ENCODE results near the gene NUMA1. TPM values are rescaled to one million over a fixed set of nuclear protein-coding genes. Genes with fewer than 3 reads are reported as not detected.

NUMA1 gene
- total and polyA plus RNA-seq, 2 of the 13 experiments (the other 11 are each of a cell fraction or from before 2014, with no cell fraction given), result 57.3 to 60.2 TPM

GRCh38 chr11:72102946-72103753 lies 22.8 kb upstream of the NUMA1 start, which contains the start of gene LAMTOR1 (continued):
- TF ChIP-seq E2F5 (CRISPR knock-in tag; conservative IDR thresholded peaks at IDR 0.05), result no peak
- TF ChIP-seq ZNF326 (CRISPR knock-in tag; IDR thresholded peaks at IDR 0.05; ENCODE audit: borderline replicate concordance), result no peak
- TF ChIP-seq TCF12 (IDR thresholded peaks at IDR 0.05), result no peak
- no peak for TF ChIP-seq TCF12 (CRISPR knock-in tag; IDR thresholded peaks at IDR 0.05)
- no peak for TF ChIP-seq ZSCAN20 (CRISPR knock-in tag; IDR thresholded peaks at IDR 0.05; ENCODE audit: borderline replicate concordance)
- peak; percentile 19; the same call in 1 of the 2 replicates for TF ChIP-seq TEAD2 (CRISPR knock-in tag; IDR thresholded peaks at IDR 0.05)
- TF ChIP-seq ZNF576 (CRISPR knock-in tag; IDR thresholded peaks at IDR 0.05), result no peak
- TF ChIP-seq GMEB1 (CRISPR knock-in tag; IDR thresholded peaks at IDR 0.05; ENCODE audit: borderline replicate concordance), result peak; percentile 76; the same call in 1 of the 2 replicates
- TF ChIP-seq ATF7-NPFF (CRISPR knock-in tag; IDR thresholded peaks at IDR 0.05; ENCODE audit: low read depth), result no peak
- no peak for TF ChIP-seq ZNF34 (CRISPR knock-in tag; IDR thresholded peaks at IDR 0.05; ENCODE audit: borderline replicate concordance)
- TF ChIP-seq KIAA2018 (CRISPR knock-in tag; IDR thresholded peaks at IDR 0.05; ENCODE audit: borderline replicate concordance), result 0 out of 2 replicates have a peak, but pooled peaks have one; percentile 28
- no peak for TF ChIP-seq GATAD2A (CRISPR knock-in tag; IDR thresholded peaks at IDR 0.05)
- TF ChIP-seq SOX6 (IDR thresholded peaks at IDR 0.05), result no peak
- TF ChIP-seq SOX6 (CRISPR knock-in tag; IDR thresholded peaks at IDR 0.05), result no peak; the same call in 1 of the 2 replicates
- TF ChIP-seq PREB (CRISPR knock-in tag; IDR thresholded peaks at IDR 0.05), result no peak
- no peak for TF ChIP-seq RBM39 (IDR thresholded peaks at IDR 0.05; ENCODE audit: low read depth, low read length, poor library complexity, severe bottlenecking)
- no peak for TF ChIP-seq NBN (conservative IDR thresholded peaks at IDR 0.05)
